PC-9 (cell line): Measurements from ENCODE around the gene PRDM2.

Experiments used
- EZH2 ChIP-seq: fragments of 200-600 bp; sonication (generic); IDR thresholded peaks from 2 replicates; pipeline ENCODE4 v1.8.0; 2017; ENCODE audit warnings: antibody characterized with exemption, low read depth
- TF ChIP-seq, protein P1 (sequence below): fragments of 200-600 bp; sonication (generic); conservative IDR thresholded peaks from 2 replicates; pipeline ENCODE4 v1.6.1; 2017; ENCODE audit warnings: mixed run types, antibody characterized with exemption, mild to moderate bottlenecking, moderate library complexity

DNA sequence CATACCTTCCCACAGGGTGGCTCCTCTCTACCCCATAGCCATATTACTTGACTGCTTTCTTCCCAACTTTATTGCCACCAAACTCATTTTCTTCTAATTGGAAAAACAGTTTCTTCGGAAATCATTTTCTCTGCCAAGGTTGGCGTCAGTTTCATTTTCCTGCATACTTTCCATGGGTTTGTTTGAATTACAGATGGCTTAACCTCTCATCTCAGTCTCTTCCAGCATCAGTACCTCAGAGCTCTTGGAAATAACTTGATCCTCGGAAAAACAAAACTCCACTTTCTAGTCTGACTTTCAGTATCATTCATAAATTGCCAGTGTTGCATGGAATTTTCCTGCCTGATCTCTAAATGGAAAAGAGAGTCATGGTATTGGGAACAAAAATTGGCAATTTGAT lies 20.3 kb upstream of the PRDM2 start:
- TF ChIP-seq, protein P1, sequence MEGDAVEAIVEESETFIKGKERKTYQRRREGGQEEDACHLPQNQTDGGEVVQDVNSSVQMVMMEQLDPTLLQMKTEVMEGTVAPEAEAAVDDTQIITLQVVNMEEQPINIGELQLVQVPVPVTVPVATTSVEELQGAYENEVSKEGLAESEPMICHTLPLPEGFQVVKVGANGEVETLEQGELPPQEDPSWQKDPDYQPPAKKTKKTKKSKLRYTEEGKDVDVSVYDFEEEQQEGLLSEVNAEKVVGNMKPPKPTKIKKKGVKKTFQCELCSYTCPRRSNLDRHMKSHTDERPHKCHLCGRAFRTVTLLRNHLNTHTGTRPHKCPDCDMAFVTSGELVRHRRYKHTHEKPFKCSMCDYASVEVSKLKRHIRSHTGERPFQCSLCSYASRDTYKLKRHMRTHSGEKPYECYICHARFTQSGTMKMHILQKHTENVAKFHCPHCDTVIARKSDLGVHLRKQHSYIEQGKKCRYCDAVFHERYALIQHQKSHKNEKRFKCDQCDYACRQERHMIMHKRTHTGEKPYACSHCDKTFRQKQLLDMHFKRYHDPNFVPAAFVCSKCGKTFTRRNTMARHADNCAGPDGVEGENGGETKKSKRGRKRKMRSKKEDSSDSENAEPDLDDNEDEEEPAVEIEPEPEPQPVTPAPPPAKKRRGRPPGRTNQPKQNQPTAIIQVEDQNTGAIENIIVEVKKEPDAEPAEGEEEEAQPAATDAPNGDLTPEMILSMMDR, result no peak
- TF ChIP-seq EZH2, result no peak
